GM12875 (cell line): ENCODE results near the gene ARF1.

Experiments
- H3K4me3 ChIP-seq: one replicate; pipeline ENCODE4 v1.5.1; 2011; ENCODE audit warnings: low read depth, low read length, control low read depth
- TF ChIP-seq, protein P1 (sequence below): IDR thresholded peaks from 2 replicates; pipeline ENCODE4 v1.5.1; 2011; ENCODE audit warnings: low read depth, mild to moderate bottlenecking, control low read depth, inconsistent platforms, low read length, moderate library complexity, borderline replicate concordance; ENCODE audit not compliant: insufficient read depth

Gene ARF1

DNA sequence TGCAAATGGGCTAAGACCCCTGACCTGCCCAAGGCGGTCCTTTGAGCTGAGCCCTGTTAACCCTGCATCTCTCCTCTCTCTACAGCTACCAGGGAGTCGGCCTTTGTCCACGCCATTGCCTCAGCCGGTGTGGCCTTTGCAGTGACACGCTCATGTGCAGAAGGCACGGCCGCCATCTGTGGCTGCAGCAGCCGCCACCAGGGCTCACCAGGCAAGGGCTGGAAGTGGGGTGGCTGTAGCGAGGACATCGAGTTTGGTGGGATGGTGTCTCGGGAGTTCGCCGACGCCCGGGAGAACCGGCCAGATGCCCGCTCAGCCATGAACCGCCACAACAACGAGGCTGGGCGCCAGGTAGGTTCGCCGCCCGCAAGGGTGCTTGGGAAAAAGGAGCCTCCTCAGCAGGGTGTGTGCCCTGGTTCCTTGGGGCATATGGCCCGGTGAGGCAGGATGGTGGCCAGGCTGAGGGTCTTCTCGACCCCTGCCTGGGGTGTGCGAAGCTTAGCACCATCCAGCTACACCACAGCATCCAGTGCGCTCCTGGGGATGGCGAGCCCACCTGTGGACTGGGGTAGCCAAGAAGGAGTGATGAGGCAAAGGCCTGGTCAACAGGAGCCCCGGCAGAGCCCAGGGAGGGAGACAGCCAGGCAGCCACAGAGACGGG is 31.8 kb upstream of the ARF1 start:
- TF ChIP-seq, protein P1, sequence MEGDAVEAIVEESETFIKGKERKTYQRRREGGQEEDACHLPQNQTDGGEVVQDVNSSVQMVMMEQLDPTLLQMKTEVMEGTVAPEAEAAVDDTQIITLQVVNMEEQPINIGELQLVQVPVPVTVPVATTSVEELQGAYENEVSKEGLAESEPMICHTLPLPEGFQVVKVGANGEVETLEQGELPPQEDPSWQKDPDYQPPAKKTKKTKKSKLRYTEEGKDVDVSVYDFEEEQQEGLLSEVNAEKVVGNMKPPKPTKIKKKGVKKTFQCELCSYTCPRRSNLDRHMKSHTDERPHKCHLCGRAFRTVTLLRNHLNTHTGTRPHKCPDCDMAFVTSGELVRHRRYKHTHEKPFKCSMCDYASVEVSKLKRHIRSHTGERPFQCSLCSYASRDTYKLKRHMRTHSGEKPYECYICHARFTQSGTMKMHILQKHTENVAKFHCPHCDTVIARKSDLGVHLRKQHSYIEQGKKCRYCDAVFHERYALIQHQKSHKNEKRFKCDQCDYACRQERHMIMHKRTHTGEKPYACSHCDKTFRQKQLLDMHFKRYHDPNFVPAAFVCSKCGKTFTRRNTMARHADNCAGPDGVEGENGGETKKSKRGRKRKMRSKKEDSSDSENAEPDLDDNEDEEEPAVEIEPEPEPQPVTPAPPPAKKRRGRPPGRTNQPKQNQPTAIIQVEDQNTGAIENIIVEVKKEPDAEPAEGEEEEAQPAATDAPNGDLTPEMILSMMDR, result no peak
- no peak overlapping the region for H3K4me3 ChIP-seq

DNA sequence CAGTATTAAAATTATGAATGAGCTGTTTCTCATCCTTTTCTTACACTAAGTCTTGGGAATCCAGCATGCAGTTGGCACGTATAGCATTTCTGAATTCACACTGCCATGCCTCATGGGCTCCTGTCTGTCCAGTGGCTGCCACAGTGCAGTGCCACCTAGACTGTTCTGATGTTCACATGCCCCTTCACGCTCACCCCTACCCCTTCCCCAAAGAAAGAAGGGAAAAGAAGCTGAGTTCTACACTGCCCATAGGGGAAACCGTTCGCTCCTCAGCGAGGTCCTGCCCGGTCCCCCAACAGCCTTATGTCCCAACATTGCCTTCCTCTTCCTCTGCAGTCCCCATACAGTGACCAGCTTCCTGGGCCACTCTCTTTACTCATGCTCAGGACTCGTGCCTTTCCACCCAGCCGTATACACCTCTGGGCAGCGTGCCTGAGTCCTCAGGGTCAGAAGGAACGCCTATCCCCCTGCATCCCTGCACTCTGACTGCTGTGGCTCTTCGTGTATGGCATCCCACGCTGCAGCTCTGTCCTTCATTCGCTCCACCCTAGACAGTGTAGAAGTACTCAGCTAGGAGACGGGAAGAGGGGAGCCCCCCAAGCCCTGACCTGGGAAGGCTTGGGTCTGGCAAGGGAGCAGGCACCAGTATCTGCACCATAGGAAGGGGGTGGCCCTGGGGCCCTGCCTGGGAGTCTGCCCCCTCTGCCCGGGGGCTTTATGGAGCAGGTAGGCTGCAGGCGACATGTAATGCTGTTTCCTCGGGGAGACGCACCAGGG is 24.1 kb upstream of the ARF1 start:
- TF ChIP-seq, protein P1, result no peak
- no peak overlapping the region for H3K4me3 ChIP-seq

DNA sequence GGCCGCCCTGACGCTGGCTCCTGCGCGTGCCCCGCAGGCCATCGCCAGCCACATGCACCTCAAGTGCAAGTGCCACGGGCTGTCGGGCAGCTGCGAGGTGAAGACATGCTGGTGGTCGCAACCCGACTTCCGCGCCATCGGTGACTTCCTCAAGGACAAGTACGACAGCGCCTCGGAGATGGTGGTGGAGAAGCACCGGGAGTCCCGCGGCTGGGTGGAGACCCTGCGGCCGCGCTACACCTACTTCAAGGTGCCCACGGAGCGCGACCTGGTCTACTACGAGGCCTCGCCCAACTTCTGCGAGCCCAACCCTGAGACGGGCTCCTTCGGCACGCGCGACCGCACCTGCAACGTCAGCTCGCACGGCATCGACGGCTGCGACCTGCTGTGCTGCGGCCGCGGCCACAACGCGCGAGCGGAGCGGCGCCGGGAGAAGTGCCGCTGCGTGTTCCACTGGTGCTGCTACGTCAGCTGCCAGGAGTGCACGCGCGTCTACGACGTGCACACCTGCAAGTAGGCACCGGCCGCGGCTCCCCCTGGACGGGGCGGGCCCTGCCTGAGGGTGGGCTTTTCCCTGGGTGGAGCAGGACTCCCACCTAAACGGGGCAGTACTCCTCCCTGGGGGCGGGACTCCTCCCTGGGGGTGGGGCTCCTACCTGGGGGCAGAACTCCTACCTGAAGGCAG is 23.4 kb upstream of the ARF1 start:
- H3K4me3 ChIP-seq, result no peak overlapping the region

DNA sequence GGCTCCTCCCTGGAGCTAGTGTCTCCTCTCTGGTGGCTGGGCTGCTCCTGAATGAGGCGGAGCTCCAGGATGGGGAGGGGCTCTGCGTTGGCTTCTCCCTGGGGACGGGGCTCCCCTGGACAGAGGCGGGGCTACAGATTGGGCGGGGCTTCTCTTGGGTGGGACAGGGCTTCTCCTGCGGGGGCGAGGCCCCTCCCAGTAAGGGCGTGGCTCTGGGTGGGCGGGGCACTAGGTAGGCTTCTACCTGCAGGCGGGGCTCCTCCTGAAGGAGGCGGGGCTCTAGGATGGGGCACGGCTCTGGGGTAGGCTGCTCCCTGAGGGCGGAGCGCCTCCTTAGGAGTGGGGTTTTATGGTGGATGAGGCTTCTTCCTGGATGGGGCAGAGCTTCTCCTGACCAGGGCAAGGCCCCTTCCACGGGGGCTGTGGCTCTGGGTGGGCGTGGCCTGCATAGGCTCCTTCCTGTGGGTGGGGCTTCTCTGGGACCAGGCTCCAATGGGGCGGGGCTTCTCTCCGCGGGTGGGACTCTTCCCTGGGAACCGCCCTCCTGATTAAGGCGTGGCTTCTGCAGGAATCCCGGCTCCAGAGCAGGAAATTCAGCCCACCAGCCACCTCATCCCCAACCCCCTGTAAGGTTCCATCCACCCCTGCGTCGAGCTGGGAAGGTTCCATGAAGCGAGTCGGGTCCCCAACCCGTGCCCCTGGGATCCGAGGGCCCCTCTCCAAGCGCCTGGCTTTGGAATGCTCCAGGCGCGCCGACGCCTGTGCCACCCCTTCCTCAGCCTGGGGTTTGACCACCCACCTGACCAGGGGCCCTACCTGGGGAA is 22.7 kb upstream of the ARF1 start:
- H3K4me3 ChIP-seq, result no peak overlapping the region
- TF ChIP-seq, protein P1, result no peak

More for the DNA sequence above, 23.4 kb upstream of the ARF1 start:
- TF ChIP-seq, protein P1, result no peak

DNA sequence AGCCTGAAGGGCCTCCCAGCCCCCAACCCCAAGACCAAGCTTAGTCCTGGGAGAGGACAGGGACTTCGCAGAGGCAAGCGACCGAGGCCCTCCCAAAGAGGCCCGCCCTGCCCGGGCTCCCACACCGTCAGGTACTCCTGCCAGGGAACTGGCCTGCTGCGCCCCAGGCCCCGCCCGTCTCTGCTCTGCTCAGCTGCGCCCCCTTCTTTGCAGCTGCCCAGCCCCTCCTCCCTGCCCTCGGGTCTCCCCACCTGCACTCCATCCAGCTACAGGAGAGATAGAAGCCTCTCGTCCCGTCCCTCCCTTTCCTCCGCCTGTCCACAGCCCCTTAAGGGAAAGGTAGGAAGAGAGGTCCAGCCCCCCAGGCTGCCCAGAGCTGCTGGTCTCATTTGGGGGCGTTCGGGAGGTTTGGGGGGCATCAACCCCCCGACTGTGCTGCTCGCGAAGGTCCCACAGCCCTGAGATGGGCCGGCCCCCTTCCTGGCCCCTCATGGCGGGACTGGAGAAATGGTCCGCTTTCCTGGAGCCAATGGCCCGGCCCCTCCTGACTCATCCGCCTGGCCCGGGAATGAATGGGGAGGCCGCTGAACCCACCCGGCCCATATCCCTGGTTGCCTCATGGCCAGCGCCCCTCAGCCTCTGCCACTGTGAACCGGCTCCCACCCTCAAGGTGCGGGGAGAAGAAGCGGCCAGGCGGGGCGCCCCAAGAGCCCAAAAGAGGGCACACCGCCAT is 21.9 kb upstream of the ARF1 start:
- H3K4me3 ChIP-seq, result no peak overlapping the region
- TF ChIP-seq, protein P1, result no peak

DNA sequence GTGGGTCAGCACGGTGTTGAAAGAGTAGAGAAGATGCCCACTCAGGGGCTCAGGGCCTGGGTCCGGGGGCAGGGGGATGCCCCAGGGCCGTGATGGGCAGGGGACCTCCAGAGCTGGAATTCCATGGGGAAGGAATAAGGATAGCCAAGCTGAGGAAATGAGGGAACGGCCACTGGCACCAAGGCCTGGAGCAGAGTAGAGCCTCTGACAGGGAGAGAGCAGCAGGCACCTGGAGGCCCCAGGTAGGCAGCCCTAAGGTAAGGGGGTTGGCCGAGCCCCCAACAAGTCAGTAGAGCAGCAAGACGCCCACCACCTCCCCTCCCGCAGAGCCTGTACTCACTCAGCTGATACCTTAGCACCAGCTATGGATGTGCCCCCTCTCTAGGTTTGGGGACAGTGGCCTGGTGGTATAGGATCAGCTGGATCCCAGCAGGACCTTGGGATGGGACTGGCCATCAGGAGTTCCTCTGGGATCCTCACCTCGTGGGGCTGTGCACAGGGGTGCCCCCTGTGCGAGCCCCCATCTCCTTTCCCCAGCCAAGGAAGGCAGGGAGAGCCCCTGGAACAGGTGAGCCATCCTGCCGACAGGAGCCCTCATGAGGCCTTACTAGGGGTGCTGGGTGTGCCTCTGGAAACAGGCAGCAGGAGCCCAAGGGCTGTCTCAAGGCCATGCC is 21.0 kb upstream of the ARF1 start:
- no peak overlapping the region for H3K4me3 ChIP-seq
- TF ChIP-seq, protein P1, result no peak
